ENCODE data around the gene CDH4.

- TF ChIP-seq CTCF (conservative IDR thresholded peaks at IDR 0.05; ENCODE audit: low read length) (no peak), EZH2phosphoT487 (IDR thresholded peaks at IDR 0.05; ENCODE audit: borderline replicate concordance, low read depth, low read length) (no peak)
Observed at GRCh38 chr20:61909821-61910220, 657.8 kb downstream of the CDH4 start.

Data from OCI-LY7 (cell line).